SW 1271 (cell line): ENCODE measurements around the gene LRBA.
A peak's percentile ranks its signal among the peaks of the same experiment; 100 is the strongest.

Experiments used
- DNase-seq, 2 experiments: peaks; one replicate each; lab custom pipeline; 2025; lab: John Stamatoyannopoulos, UW

LRBA gene

DNA sequence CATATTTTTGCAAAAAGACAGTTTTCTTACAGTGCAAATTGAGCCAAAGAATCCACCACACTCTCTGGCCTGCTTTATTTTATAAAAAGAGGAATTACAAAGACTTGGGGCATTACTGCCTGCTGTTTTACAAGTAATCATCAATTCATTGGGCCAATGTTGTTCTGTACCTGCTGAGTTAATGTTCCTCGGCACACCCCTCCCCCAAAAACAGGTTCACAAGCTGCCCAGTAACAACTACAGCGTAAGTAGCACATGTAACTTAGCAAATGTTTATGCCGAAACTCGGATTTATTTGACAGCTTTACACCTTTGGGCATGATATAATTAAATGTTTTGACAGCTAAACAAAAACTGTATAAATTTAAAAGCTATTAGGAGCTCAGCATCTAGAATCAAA lies 647.8 kb downstream of the LRBA start:
- no peak for DNase-seq

DNA sequence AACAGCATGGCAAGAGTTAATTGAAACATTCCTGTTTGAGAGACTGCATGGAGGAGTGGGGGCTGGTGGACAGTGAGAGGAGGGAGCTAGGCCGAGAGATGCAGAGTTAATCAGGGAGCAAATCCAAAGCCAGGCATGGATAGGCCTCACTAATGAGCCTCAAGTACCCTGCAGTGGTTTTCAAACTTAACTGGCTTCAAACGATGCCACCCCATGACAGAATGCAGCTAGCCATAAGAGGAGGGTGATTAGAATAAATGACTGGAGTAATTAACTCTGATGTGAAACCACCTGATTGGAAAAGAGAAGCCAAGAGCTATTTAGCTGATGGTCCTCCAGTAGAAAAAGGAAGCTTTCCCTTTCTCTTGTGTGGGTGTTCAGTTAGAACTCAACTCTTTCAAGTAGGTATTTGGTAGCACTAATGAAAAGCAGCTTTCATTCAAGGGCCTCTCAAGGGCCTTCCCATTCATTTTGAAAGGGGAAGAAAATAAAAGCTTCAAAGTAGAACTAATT lies 648.5 kb downstream of the LRBA start:
- DNase-seq, result no peak

DNA sequence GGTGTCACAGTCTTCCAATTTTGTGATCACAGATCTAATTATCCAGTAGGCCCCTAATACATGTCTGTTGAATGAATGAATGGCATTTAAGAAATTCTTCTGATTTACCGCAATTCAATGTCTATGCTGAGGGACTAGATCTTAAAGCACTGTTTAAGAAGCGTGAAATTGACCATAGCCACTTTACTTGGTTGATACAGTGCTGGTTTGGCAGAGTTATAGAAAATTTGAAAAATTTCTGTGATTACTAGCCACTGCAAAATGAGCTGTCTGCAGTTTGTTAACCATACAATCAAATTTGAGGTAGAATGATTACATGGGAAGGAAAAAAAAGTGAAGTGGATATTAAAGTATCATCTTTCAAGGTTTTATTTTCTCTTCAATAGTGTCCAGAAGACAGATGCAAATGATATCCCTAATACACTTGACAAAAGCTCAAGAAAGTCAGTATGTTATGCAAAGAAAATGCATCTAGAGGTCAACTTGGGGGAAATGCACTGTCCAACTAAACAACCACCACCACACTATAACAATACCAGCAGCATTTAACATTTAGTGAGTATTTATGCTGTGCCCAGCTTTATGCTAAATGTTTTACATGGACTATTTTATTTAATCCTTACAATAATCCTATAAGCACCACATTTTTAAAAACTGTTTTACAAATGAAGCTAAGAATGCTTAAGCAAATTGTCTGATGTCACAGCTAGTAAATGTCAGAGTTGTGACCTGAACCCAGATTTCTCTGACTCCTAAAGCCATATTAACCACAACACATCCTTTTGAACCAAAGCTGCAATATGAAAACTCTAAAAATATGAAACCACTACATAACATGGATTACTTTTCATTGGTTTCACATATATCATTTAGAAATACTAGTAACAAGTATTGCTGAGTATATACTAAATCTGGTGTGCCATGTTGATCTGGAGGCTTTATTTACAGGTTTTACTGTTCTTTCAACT lies 651.1 kb downstream of the LRBA start:
- DNase-seq, result no peak

DNA sequence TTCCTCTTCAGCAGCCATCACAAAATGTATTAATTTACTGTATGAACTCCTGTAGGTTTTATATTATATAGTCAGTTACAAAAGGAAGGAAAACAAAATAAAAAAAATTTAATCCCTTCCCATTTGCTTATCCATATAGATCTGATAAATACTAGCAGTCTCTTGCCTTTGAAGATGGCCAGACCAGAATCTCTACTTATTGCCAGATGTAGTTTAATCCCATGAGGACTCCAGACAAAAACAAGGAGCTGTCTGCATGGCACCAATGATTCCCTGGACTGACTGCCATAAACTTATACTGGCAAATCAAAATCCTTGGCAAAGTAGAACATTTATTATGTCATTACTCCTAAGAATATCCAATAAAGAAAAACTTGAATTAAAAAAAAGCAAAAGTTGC lies 656.4 kb downstream of the LRBA start:
- no peak for DNase-seq

DNA sequence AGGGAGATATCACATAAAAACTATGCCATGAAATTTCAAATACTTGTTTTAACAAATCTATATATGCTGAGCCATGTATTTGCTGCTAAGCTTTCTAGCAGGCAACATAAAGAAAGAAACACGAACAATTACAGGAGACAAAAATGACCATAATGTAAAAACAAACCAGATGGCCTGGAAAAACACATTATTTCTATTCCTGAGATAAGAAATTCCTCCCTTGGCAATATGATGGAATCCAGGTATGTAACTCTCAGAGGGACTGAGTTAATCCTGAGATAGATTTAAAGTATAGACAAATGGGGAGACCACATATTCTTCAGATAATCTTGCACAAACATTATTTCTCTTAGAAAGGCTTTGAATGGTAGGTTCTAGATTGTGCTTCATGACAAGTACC lies 657.3 kb downstream of the LRBA start:
- DNase-seq, result no peak

DNA sequence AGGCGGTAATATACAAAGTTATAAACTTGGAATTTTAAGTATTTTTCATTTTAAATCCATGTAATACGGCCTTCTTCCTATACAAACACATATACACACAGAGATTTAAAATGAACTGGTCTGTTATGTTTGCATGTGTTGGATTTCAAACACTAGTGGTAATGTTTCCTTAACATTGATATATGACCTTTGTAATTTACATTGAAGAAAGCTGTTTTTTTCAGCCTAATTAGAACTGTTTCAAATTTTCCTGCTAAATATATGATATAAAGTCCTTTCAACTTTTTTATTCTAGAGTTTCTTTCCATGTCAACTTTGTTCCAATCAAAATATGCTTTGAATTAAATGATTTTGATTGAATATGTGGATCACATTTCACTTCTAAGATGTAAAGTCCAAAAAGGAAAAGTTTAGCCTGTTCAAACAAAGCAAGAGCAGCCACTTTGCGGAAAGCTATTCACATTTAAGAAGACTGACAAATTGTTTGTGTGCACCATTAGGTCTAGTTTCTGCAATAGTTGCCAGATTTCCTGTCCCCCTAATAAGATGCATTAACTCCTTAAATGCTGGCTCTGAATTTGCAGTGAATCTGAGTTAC lies 659.1 kb downstream of the LRBA start:
- no peak for DNase-seq

DNA sequence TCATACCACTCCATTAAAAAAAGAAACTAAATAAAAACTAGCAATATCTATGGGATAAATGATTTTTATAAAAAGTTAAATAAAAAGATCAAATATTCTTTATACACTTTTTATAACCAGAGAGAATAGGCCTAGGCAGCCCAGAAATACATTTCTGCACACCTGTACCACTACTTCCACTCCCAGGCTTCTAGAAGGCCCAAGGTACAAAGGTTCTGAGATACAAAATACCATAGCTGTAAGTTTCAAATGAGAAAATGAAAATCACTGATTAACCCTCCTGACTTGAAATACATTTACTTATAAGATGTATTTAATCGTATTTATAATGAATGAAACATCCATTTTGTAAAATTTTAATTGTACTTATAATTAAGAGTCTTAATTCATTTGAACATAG lies 659.7 kb downstream of the LRBA start:
- DNase-seq, result no peak

DNA sequence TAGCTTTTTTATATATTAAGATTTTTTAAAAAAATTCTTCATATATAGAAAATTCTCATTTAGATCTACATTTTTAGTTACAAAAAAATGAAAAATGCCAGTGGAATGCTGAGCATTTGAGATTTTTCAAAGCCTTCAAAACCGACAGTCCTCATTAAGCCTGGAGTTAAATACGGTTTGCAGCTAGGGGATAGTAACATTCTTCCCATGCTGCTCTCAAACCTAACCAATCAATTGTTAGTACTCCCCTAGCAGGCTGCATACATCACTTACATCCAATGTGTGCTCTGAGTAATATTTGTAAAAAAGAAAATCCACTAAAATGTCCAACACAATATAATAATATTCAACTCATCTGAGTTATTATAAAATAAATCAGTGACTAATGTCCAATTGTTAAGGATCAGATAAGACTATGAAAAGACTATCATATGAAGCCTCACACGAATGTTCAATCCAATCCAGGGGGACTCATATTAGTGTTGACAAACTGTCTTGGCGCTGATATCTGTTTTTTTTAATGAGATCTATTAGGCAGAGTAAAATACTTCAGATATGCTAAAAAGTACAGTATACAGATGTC lies 660.8 kb downstream of the LRBA start:
- DNase-seq, result no peak

DNA sequence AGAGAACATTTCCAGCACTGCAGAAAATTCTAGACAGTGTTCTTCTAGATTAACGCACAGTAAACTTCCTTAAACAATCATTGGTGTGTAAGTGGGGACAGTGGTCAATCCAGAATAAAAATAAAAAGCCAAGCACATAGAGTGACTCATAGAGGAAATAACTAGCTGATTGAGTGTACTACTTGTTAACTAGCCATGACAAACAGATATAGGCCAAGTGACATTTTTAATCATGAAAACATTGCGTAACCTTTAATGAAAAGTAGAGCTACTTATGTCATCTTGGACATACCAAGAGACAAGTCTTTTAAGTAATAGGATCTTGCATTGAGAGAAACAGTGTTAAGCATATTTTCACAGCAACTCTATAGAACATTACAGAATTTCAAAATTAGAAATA lies 667.0 kb downstream of the LRBA start:
- peak in 1 of 2 experiments; percentile 44 for DNase-seq

DNA sequence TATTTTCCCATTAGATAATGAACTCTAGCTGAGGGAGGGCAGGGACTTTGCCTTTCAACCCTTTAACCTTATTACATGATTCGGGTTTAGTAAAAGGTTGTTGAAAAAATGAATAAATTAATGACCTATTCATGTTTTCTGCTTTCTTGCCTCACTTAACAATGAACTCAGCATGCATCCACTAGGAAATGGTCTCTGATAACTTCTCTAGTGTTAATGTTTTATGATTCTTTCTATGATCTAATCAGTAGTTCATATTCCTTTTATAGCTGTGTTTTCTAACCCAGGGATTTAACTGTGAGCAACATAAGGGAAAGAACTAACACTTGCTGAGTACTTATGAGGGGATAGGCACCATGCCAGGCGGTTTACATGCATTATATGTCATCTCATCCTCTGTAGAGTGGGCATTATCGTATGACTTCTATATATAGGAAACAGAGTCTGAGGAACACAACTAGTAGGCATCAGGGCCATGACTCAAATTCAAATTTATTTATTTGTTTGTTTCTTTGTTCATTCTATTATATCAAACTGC lies 669.8 kb downstream of the LRBA start:
- DNase-seq, result no peak

DNA sequence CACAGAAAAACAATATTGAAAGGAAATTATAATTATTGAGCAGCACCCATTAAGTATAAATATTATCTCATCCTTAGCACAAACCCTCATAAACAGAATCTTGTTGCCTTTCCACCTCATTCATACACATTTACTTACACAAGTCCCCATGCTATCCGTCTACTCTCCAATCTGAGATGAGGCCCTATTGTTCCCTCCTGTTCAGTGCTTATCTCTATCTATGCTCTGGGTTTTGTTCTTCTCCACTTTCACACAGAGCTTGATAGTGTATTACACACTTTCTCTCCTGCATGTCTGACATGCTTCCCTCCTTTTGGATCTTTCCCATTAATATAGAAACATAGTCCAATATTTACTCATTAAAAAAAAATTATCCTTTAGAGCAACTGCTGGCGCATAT lies 671.3 kb downstream of the LRBA start:
- no peak for DNase-seq

DNA sequence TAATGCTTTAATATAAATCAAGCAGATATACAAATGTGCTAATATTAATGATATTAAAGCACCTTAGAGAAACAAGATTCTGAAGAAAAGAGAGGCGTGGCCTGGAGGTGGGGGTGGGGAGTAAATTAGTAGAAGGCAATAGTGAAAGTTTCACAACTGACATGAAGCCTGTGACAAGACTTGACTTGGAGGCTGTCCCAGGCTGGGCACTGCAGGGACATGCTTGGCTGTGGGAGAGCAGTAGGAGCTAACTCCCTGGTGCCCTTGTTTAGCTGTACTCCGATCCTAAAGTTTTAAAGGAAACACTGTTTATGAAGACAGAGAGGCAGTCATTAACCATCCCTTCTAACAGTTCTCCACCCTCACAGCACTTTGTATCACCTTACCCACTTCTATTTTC lies 672.1 kb downstream of the LRBA start:
- no peak for DNase-seq

DNA sequence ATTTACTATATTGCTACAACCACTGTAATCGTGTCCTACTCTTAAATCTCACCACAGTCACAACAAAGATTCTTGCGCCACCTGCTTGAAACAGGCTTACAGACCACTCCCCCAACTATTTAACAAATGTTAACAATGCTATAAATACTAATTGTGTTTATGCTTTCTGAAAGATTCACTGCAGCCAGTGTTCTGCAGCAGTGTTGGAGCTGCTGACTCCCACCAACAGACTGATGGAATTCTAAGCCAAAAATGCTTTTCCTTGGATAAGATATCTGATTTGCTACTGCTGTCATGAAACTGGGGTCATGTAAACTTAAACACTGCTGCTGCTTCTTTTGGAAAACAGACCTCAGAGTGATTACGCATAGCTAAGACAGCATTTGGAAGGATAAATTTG lies 677.4 kb downstream of the LRBA start:
- no peak for DNase-seq

DNA sequence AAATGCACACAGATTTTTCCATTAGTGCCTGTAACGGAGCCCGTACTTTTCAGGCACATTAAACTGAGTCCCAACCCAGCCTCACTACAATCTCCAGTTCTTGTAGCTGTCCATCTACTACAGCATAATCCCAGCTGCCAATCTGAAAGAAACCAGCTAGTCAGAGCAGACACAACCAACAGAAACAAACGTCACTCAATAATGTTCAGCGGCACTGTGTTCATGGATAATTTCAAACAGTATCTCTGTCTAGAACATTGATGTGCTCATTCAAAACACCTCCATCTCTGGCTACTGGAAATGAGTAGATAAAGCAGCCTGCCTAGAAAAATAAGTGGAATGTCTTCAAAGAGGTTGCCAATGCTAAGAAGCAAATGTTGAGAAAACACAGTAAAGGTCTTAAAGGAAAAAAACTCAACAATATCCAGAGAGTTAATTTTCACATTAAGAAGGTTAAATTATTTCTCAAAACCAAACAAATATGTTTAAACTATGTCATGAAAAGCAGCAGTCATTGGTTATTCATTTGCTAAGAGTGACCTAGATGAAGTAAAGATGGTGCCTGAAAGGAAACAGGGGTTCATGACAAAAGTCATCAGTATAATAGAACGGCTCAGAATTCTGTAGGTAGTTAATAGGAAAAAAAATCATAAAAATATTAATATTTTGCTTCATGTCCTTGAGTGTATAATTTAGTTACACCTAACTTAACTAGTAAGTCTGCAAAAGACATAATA lies 678.2 kb downstream of the LRBA start:
- DNase-seq, result no peak

DNA sequence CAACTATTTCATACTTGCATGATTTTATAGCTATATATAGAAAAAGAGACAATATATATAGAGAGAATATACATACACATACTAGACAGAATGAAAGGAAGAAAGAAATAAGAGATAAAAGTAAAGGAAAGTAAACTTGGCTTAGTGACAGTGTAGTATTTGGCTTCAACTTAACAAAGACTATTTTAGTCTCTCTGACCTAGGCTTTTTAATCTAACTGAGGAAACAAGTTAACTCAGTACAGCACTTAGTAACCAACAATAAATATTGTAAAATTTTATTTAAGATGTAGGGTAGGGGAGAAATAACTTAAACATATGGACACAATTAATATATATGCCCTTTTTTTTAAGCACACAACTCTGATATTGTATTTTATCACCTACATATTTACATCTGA lies 682.1 kb downstream of the LRBA start:
- DNase-seq, result no peak

DNA sequence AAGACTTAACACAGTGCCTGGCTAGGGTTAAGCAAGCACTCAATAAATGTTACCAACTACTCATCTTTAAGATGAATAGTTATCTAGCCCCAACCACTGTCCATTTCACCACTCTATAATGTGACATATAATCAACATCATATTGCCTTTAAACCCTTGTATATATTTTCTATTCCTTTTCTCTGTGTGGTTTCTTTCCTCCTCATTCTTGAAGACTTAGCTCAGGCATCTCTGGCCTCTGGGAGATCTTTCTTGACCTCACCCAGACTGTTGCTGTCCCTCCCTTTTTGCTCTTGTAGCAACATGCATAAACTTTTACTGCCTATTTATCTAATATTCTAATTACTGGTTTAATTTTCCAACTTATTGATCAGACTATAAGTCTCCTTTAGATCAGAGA lies 683.0 kb downstream of the LRBA start:
- no peak for DNase-seq

DNA sequence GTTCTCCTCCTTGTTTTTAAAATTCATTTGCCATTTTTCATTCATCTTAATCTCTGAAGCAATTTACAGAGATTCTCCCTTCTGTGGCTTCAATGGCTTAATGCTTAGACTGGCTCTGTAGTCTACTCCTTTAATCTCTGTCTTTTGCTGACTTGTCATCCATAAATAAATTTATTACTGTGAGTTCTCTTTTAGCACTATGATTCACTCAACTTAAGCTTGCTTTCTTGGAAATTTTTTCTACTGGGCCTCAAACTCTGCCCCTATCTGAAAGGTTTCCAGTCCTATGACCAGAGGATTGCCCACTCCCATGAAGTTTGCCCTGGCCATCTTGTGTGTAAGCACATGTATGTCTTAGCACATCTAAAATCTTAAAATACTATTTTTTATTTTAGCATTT lies 685.7 kb downstream of the LRBA start:
- no peak for DNase-seq

DNA sequence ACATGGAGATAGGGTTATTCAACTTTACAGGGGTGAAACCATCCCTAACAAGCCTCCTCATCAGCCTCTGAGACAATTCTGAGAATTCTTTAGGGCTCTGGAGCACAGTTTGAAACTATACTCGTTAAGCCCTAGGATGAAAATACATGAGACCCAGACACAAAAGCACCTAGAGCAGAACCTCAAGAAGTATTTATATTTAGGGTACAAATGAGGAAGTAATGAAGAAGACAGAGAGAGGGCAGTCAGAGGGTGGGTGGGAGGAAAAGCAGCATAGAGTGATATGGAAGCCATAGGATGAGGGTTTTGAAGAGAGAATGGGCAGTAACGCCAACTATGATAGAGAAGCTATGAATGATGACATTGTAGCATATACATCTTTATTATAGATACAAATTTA lies 686.6 kb downstream of the LRBA start:
- DNase-seq, result no peak

DNA sequence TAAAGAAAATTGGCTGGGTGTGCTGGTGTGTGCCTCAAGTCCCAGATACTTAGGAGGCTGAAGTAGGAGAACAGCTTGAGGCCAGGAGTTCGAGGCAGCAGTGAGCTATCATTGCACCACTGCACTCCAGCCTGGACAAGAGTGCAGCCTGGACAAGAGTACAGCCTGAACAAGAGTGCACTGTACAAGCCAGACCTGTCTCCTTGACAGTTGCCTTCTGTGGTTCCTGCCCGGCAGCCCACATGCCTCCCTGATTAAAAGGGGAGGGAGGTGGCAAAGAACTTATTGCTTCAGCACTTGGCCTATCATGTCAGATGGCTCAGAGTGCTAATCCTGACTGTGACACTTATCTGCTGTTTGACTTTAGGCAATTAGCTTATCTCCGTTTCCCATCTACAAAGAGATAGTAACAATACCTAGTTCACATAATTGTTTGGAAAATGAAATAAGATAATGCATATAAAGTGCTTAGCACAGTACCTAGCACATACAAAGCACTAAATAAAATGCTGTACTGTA lies 687.8 kb downstream of the LRBA start:
- DNase-seq, result no peak

DNA sequence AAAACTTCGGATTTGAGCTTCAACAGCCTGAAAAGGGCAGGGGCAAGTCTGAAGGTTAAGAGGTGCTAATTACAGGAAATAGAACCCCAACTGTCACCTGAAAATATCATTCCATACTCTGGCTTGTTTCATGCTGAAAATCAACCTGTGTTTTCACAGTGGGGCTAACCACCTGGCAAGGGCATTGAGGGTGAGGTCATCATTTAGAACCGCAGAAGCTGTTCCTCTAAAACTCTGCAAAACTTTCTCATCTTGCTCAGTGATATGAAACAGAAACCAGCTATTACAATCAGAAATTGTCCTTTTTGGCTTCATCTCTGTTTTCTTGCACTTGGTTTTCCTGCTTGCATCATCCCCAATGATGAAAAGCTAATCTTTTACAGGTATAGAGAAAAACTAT lies 689.2 kb downstream of the LRBA start:
- no peak for DNase-seq

DNA sequence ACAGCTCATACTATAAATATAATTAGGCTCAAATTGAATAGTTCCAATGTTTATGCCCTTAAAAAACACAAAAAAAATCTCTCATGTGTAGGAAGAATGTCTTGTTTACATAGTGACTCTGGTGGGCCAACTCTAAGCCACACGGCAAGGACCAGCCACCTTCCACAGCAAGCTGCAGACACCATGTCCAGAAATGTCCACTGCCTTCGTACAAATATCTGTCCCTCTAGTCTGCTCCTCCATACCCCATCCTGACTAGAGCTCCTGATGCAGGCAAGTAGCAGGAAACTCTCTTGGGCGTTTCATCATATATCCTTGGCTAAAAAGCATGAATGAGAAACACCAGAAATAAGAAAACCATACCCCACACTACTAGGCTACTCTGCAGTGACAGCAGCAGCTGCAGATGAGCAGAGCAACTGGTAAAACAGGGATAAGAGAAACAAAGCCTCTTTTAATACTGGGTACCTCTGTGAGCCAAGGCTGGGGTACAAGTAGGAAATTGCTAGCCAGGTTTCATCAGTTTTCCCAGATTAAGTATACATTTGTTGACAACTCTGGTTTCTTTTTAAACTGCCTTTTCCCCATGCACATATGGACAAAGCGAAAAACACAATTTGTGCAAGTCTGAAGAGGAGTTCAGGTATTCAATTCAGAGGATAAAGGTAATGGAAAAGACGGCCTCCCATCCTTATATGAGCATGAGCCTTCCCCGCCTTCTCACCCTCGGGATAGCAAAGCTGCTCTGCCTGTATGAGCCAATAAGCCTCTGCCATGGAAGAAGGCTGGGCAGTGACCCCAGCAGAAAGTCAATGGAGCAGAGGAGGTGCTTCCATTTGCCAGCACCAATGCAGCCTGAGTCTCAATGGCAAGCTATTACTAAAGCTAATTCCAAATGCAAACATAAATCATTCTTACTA lies 691.4 kb downstream of the LRBA start:
- DNase-seq, result no peak
